Measurements from ENCODE around the gene PCDHA1. TPM values are rescaled to one million over a fixed set of nuclear protein-coding genes. Genes with fewer than 3 reads are reported as not detected.
"Not testable (repeated sequence)": the region's sequence is repeated elsewhere in the genome, so short reads cannot be mapped to it uniquely, and the experiment has no call there.

The PCDHA1 gene
- total RNA-seq, 1 donor from 2014 or later, result 0.06 TPM

GRCh38 chr5:140849831-140850634, 64.1 kb downstream of the PCDHA1 start:
- not testable (repeated sequence) for DNase-seq (ENCODE audit: extremely low read depth, low read depth, low spot score)

GRCh38 chr5:140855772-140856674, 70.1 kb downstream of the PCDHA1 start, which contains the start of gene PCDHA10:
PCDHA10 (plus strand) TSS chr5:140855897; CDS start chr5:140856049, 152 bp downstream.
- DNase-seq (ENCODE audit: extremely low read depth, low read depth, low spot score), result no peak

GRCh38 chr5:140857177-140857986, 71.4 kb downstream of the PCDHA1 start:
- DNase-seq (ENCODE audit: extremely low read depth, low read depth, low spot score), result no peak

GRCh38 chr5:140857987-140858240, 72.0 kb downstream of the PCDHA1 start:
- DNase-seq (ENCODE audit: extremely low read depth, low read depth, low spot score), result no peak

- no peak for DNase-seq (ENCODE audit: extremely low read depth, low read depth, low spot score)
These were observed 76.7 kb downstream of the PCDHA1 start for GRCh38 chr5:140862441-140863295.

- DNase-seq (ENCODE audit: extremely low read depth, low read depth, low spot score), result peak; percentile 4
These were observed 83.0 kb downstream of the PCDHA1 start, which contains the start of gene PCDHA11 for GRCh38 chr5:140868721-140869554. PCDHA11 (plus strand) TSS chr5:140868957; CDS start chr5:140869104, 147 bp downstream.

- no peak for DNase-seq (ENCODE audit: extremely low read depth, low read depth, low spot score)
These were observed 83.6 kb downstream of the PCDHA1 start for GRCh38 chr5:140869555-140869886.

- no peak for DNase-seq (ENCODE audit: extremely low read depth, low read depth, low spot score)
These were observed 84.6 kb downstream of the PCDHA1 start for GRCh38 chr5:140870221-140871201.

GRCh38 chr5:140875085-140876065, 89.4 kb downstream of the PCDHA1 start, which contains the start of gene PCDHA12:
PCDHA12 (plus strand) TSS chr5:140875308; CDS start chr5:140875473, 165 bp downstream.
- no peak for DNase-seq (ENCODE audit: extremely low read depth, low read depth, low spot score)

GRCh38 chr5:140876541-140877261, 90.8 kb downstream of the PCDHA1 start:
- not testable (repeated sequence) for DNase-seq (ENCODE audit: extremely low read depth, low read depth, low spot score)

GRCh38 chr5:140877262-140877581, 91.3 kb downstream of the PCDHA1 start:
- no peak for DNase-seq (ENCODE audit: extremely low read depth, low read depth, low spot score)

- DNase-seq (ENCODE audit: extremely low read depth, low read depth, low spot score), result no peak
These were observed 96.1 kb downstream of the PCDHA1 start, which contains the start of gene PCDHA13 for GRCh38 chr5:140881889-140882590. PCDHA13 (plus strand) TSS chr5:140882124; CDS start chr5:140882269, 145 bp downstream.

GRCh38 chr5:140882591-140882899, 96.6 kb downstream of the PCDHA1 start:
- DNase-seq (ENCODE audit: extremely low read depth, low read depth, low spot score), result no peak

GRCh38 chr5:140883373-140883772, 97.4 kb downstream of the PCDHA1 start:
- no peak for DNase-seq (ENCODE audit: extremely low read depth, low read depth, low spot score)

- DNase-seq (ENCODE audit: extremely low read depth, low read depth, low spot score), result no peak
These were observed 98.2 kb downstream of the PCDHA1 start for GRCh38 chr5:140883927-140884697.

Data from glomerular endothelial cell (primary cell).